Stimulated activated CD4-positive, alpha-beta T cell treated with anti-CD3 and anti-CD28 coated beads, Interleukin-4, amount 100 ng/mL, for 4 hours (primary cell): Measurements from ENCODE around the gene SGF29.
"Not testable (repeated sequence)": the region's sequence is repeated elsewhere in the genome, so short reads cannot be mapped to it uniquely, and the experiment has no call there.

Experiments
- DNase-seq, 2 experiments: peaks; one replicate each; pipeline ENCODE4 v3.0.0-alpha.2; 2020

Gene SGF29

GRCh38 chr16:28553776-28554633 lies at the start of gene SGF29:
SGF29 (plus strand) TSS chr16:28553920; CDS start chr16:28581070, 27,150 bp downstream.
- DNase-seq, result peak; percentile 88 to 91

- DNase-seq, result no peak
Measured at GRCh38 chr16:28504707-28505404, 48.9 kb upstream of the SGF29 start.

- DNase-seq, result no peak
Measured at GRCh38 chr16:28505489-28506137, 48.1 kb upstream of the SGF29 start.

- DNase-seq, result no peak
Measured at GRCh38 chr16:28511031-28511430, 42.7 kb upstream of the SGF29 start.

GRCh38 chr16:28511801-28512789 lies 41.6 kb upstream of the SGF29 start:
- DNase-seq, result no peak

- DNase-seq, result no peak
Measured at GRCh38 chr16:28513484-28514181, 40.1 kb upstream of the SGF29 start.

- DNase-seq, result no peak
Measured at GRCh38 chr16:28514246-28514645, 39.5 kb upstream of the SGF29 start.

GRCh38 chr16:28520672-28521071 lies 33.0 kb upstream of the SGF29 start:
- no peak for DNase-seq

GRCh38 chr16:28521436-28521835 lies 32.3 kb upstream of the SGF29 start:
- DNase-seq, result no peak

- DNase-seq, result no peak
Measured at GRCh38 chr16:28522792-28523191, 30.9 kb upstream of the SGF29 start.

- DNase-seq, result no peak
Measured at GRCh38 chr16:28524681-28525171, 29.0 kb upstream of the SGF29 start.

GRCh38 chr16:28526201-28527099 lies 27.3 kb upstream of the SGF29 start:
- DNase-seq, result no peak

- not testable (repeated sequence) for DNase-seq
Measured at GRCh38 chr16:28527100-28527785, 26.5 kb upstream of the SGF29 start.

- DNase-seq, result no peak
Measured at GRCh38 chr16:28527985-28528384, 25.7 kb upstream of the SGF29 start.

- no peak for DNase-seq
Measured at GRCh38 chr16:28528463-28528867, 25.3 kb upstream of the SGF29 start.

GRCh38 chr16:28529124-28529523 lies 24.6 kb upstream of the SGF29 start:
- no peak for DNase-seq

- DNase-seq, result no peak
Measured at GRCh38 chr16:28531777-28532744, 21.7 kb upstream of the SGF29 start.

GRCh38 chr16:28532940-28533647 lies 20.6 kb upstream of the SGF29 start:
- DNase-seq, result no peak
